ENCODE results near the gene ZNF594. TPM values are rescaled to one million over a fixed set of nuclear protein-coding genes. Genes with fewer than 3 reads are reported as not detected.
"Not testable (repeated sequence)": the region's sequence is repeated elsewhere in the genome, so short reads cannot be mapped to it uniquely, and the experiment has no call there.

ZNF594 gene
- total and polyA plus RNA-seq, 2 experiments from 2014 or later = 3.1 to 6.2 TPM

- Histone ChIP-seq H2AFZ (no peak overlapping the region), H3K4me1 (ENCODE audit: insufficient read depth) (no peaks in the 10 kb centered on the region), H3K27me3 (replicated peaks; ENCODE audit: insufficient read depth) (no peaks in the 10 kb centered on the region), H3K9me2 (ENCODE audit: insufficient read depth) (no peaks in the 10 kb centered on the region), H3K4me2 (ENCODE audit: unreplicated experiment) (no peak overlapping the region), H3K4me3 (no peak overlapping the region), H3F3A (ENCODE audit: insufficient read depth) (no peaks in the 10 kb centered on the region), H3K27ac (no peak overlapping the region), H3K9ac (no peak overlapping the region), H3K9me3 (ENCODE audit: low read depth) (no peaks in the 10 kb centered on the region), H3K79me2 (ENCODE audit: insufficient read depth) (no peaks in the 10 kb centered on the region), H4K20me1 (ENCODE audit: insufficient read depth) (no peaks in the 10 kb centered on the region), H3K36me3 (ENCODE audit: low read depth) (no peaks in the 10 kb centered on the region)
- no peak for DNase-seq
- TF ChIP-seq EZH2phosphoT487 (IDR thresholded peaks at IDR 0.05; ENCODE audit: insufficient read depth, low read depth) = no peak
- no peak for TF ChIP-seq EZH2 (IDR thresholded peaks at IDR 0.05; ENCODE audit: insufficient read depth, poor library complexity, severe bottlenecking)
- 61 to 62% methylated on average over 3 of the region's 3 CpGs for WGBS, 2 experiments (ENCODE audit: low coverage in 1 of 2, low lambda C conversion rate in 2 of 2, missing lambda C conversion rate in 2 of 2)
- in situ Hi-C loops (cut with MboI) = no loop called here
Observed at GRCh38 chr17:5236938-5237540, 45.4 kb upstream of the ZNF594 start.

DNA sequence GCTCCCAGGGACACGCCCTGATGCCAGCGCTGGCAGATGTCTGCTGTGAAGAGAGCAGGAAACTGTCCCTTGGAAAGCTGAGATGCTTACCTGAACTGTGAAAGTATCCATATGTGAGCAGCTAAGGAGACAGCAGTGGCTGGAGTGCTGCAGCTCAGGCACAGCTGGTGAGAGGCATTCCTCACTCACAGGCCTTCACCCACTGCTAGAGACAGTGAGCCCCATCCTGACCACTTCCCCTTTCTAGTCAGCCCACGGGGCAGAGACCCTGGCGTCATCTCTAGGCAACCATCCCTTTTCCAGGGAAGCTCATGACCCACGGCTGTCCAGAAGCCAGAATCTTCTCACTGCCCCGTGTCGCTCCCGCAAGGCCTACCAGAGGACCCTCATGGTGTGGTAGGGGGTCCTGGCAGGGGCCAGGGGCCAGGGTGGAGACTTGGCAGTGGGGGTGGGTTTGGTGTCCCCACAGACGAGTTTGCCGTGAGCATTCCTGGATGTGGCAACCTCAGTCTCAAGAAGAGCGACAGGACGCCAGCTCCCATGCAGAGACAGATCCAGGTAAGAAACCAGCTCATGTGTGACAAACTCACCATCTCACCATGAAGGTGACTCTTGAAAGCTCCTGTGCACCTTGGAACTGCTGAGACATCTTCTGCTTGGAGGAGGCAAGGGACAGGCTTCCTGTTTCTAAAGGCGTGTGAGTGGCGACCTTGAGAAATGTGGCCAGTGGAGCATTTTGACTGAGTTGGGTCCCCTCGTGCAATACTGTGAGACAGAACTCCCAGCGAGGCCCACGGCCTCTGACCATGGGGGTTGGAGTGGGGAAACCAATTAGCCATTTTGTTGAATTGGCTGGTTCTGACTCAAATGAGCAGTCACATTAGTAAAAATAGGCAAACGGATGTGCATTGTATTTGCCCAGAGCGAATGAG lies 43.2 kb upstream of the ZNF594 start, which contains the start of gene SCIMP:
Gene SCIMP, minus strand, starts transcription at position 216 of the 932 bp plus-strand sequence. Its CDS starts 105 bp downstream, at position 111.
- no peaks in the 10 kb centered on the region for H4K20me1 ChIP-seq (ENCODE audit: insufficient read depth)
- no peaks in the 10 kb centered on the region for H3K9me2 ChIP-seq (ENCODE audit: insufficient read depth)
- no peak within 1 kb of the TSS for H2AFZ ChIP-seq
- in situ Hi-C loops (cut with MboI) = no loop called here
- no peak for DNase-seq
- no peaks in the 10 kb centered on the region for H3K79me2 ChIP-seq (ENCODE audit: insufficient read depth)
- TF ChIP-seq EZH2phosphoT487 (IDR thresholded peaks at IDR 0.05; ENCODE audit: insufficient read depth, low read depth) (no peak), EZH2 (IDR thresholded peaks at IDR 0.05; ENCODE audit: insufficient read depth, poor library complexity, severe bottlenecking) (no peak)
- no peak within 1 kb of the TSS for H3K4me3 ChIP-seq
- H3K9me3 ChIP-seq (ENCODE audit: low read depth) = no peaks in the 10 kb centered on the region
- no peaks in the 10 kb centered on the region for H3K27me3 ChIP-seq (replicated peaks; ENCODE audit: insufficient read depth)
- no peaks in the 10 kb centered on the region for H3K4me1 ChIP-seq (ENCODE audit: insufficient read depth)
- H3K36me3 ChIP-seq (ENCODE audit: low read depth) = no peaks in the 10 kb centered on the region
- no peak within 1 kb of the TSS for H3K27ac ChIP-seq
- H3K9ac ChIP-seq = no peak within 1 kb of the TSS
- no peak within 1 kb of the TSS for H3K4me2 ChIP-seq (ENCODE audit: unreplicated experiment)
- H3F3A ChIP-seq (ENCODE audit: insufficient read depth) = no peaks in the 10 kb centered on the region
- WGBS, 2 experiments (ENCODE audit: low coverage in 1 of 2, low lambda C conversion rate in 2 of 2, missing lambda C conversion rate in 2 of 2) = 84 to 85% methylated on average over 19 of the region's 19 CpGs

GRCh38 chr17:5233492-5233891 lies 41.8 kb upstream of the ZNF594 start:
- H3K9me3 ChIP-seq (ENCODE audit: low read depth); H3K9me2 ChIP-seq (ENCODE audit: insufficient read depth); H3K4me2 ChIP-seq (ENCODE audit: unreplicated experiment); H3K27ac ChIP-seq; H3K27me3 ChIP-seq (replicated peaks; ENCODE audit: insufficient read depth); H3F3A ChIP-seq (ENCODE audit: insufficient read depth); in situ Hi-C loops (cut with MboI); H3K4me3 ChIP-seq; DNase-seq; H3K36me3 ChIP-seq (ENCODE audit: low read depth); H4K20me1 ChIP-seq (ENCODE audit: insufficient read depth); H3K9ac ChIP-seq; H3K79me2 ChIP-seq (ENCODE audit: insufficient read depth); H3K4me1 ChIP-seq (ENCODE audit: insufficient read depth); H2AFZ ChIP-seq: not testable (repeated sequence)
- 95 to 97% methylated on average over 7 of the region's 7 CpGs for WGBS, 2 experiments (ENCODE audit: low coverage in 1 of 2, low lambda C conversion rate in 2 of 2, missing lambda C conversion rate in 2 of 2)

GRCh38 chr17:5226940-5227878 lies 35.5 kb upstream of the ZNF594 start:
- Histone ChIP-seq H3K4me1 (ENCODE audit: insufficient read depth) (no peaks in the 10 kb centered on the region), H3K4me3 (no peak overlapping the region), H4K20me1 (ENCODE audit: insufficient read depth) (no peaks in the 10 kb centered on the region), H3K79me2 (ENCODE audit: insufficient read depth) (no peaks in the 10 kb centered on the region), H3K9me2 (ENCODE audit: insufficient read depth) (no peaks in the 10 kb centered on the region), H3K9me3 (ENCODE audit: low read depth) (no peaks in the 10 kb centered on the region), H3K4me2 (ENCODE audit: unreplicated experiment) (no peak overlapping the region), H3K36me3 (ENCODE audit: low read depth) (no peaks in the 10 kb centered on the region), H3K27me3 (replicated peaks; ENCODE audit: insufficient read depth) (no peaks in the 10 kb centered on the region), H3K9ac (no peak overlapping the region), H3F3A (ENCODE audit: insufficient read depth) (no peaks in the 10 kb centered on the region), H2AFZ (no peak overlapping the region), H3K27ac (no peak overlapping the region)
- in situ Hi-C loops (cut with MboI) = no loop called here
- no peak for DNase-seq
- WGBS, 2 experiments (ENCODE audit: low coverage in 1 of 2, low lambda C conversion rate in 2 of 2, missing lambda C conversion rate in 2 of 2) = 92 to 94% methylated on average over 14 to 15 of the region's 15 CpGs
- no peak for TF ChIP-seq EZH2 (IDR thresholded peaks at IDR 0.05; ENCODE audit: insufficient read depth, poor library complexity, severe bottlenecking)
- TF ChIP-seq EZH2phosphoT487 (IDR thresholded peaks at IDR 0.05; ENCODE audit: insufficient read depth, low read depth) = no peak

Data from GM23248 (cell line).